Mononuclear cell (primary cell): Measurements from ENCODE around the gene CHCHD6. TPM values are rescaled to one million over a fixed set of nuclear protein-coding genes. Genes with fewer than 3 reads are reported as not detected.

Source experiments
- H3K27me3 ChIP-seq: 2 replicates; pipeline ENCODE4 v1.6.0; 2011; ENCODE audit warnings: low read length, control low read depth; ENCODE audit not compliant: insufficient read depth
- H3K4me1 ChIP-seq: 2 replicates; pipeline ENCODE4 v1.5.1; 2011; ENCODE audit warnings: mild to moderate bottlenecking, low read length, control low read depth; ENCODE audit not compliant: insufficient read depth
- H3K4me3 ChIP-seq: 2 replicates; pipeline ENCODE4 v1.5.1; 2011; ENCODE audit warnings: mild to moderate bottlenecking, low read length, moderate library complexity
- H3K9me3 ChIP-seq: 2 replicates; pipeline ENCODE4 v1.5.1; 2011; ENCODE audit warnings: low read depth, mild to moderate bottlenecking, control low read depth, low read length
- total RNA-seq: library from RNA; depleted of rRNA; stranded (reverse); fragments of >200 nt; gene quantifications from one replicate; pipeline ENCODE4 v1.2.3, GENCODE V29; 2012

CHCHD6 gene
- total RNA-seq, 1 donor = 3.4 TPM

GRCh38 chr3:126917232-126917804 is 213.3 kb downstream of the CHCHD6 start:
- H3K9me3 ChIP-seq = peaks cover 7% of the 10 kb centered on the region
- peaks cover 88% of the 10 kb centered on the region for H3K27me3 ChIP-seq
- H3K4me1 ChIP-seq = peaks cover 8% of the 10 kb centered on the region
- H3K4me3 ChIP-seq = no peak overlapping the region

GRCh38 chr3:126918355-126918821 is 214.3 kb downstream of the CHCHD6 start:
- Histone ChIP-seq H3K27me3 (peaks cover 88% of the 10 kb centered on the region), H3K4me1 (no peaks in the 10 kb centered on the region), H3K4me3 (no peak overlapping the region), H3K9me3 (peaks cover 7% of the 10 kb centered on the region)

- H3K4me1 ChIP-seq = peaks cover 17% of the 10 kb centered on the region
- H3K9me3 ChIP-seq = peaks cover 7% of the 10 kb centered on the region
- peaks cover 72% of the 10 kb centered on the region for H3K27me3 ChIP-seq
- H3K4me3 ChIP-seq = no peak overlapping the region
Observed at GRCh38 chr3:126921085-126921824, 217.2 kb downstream of the CHCHD6 start.

GRCh38 chr3:126922466-126922865 is 218.4 kb downstream of the CHCHD6 start:
- no peak overlapping the region for H3K4me3 ChIP-seq
- H3K27me3 ChIP-seq = peaks cover 72% of the 10 kb centered on the region
- H3K9me3 ChIP-seq = peaks cover 7% of the 10 kb centered on the region
- H3K4me1 ChIP-seq = peaks cover 17% of the 10 kb centered on the region

- H3K27me3 ChIP-seq = peaks cover 75% of the 10 kb centered on the region
- peaks cover 17% of the 10 kb centered on the region for H3K4me1 ChIP-seq
- H3K9me3 ChIP-seq = peaks cover 7% of the 10 kb centered on the region
- H3K4me3 ChIP-seq = no peak overlapping the region
Observed at GRCh38 chr3:126923423-126923822, 219.4 kb downstream of the CHCHD6 start.

GRCh38 chr3:126923895-126924294 is 219.9 kb downstream of the CHCHD6 start:
- Histone ChIP-seq H3K9me3 (peaks cover 7% of the 10 kb centered on the region), H3K4me3 (no peak overlapping the region), H3K4me1 (peaks cover 17% of the 10 kb centered on the region), H3K27me3 (peaks cover 79% of the 10 kb centered on the region)

GRCh38 chr3:126924458-126924857 is 220.4 kb downstream of the CHCHD6 start:
- Histone ChIP-seq H3K9me3 (peaks cover 7% of the 10 kb centered on the region), H3K4me1 (peaks cover 17% of the 10 kb centered on the region), H3K27me3 (peaks cover 78% of the 10 kb centered on the region), H3K4me3 (no peak overlapping the region)

- peaks cover 72% of the 10 kb centered on the region for H3K27me3 ChIP-seq
- H3K4me3 ChIP-seq = no peak overlapping the region
- H3K4me1 ChIP-seq = peaks cover 17% of the 10 kb centered on the region
- H3K9me3 ChIP-seq = no peaks in the 10 kb centered on the region
Observed at GRCh38 chr3:126925411-126926171, 221.6 kb downstream of the CHCHD6 start.

- Histone ChIP-seq H3K4me3 (no peak overlapping the region), H3K4me1 (peaks cover 17% of the 10 kb centered on the region), H3K27me3 (peaks cover 61% of the 10 kb centered on the region), H3K9me3 (no peaks in the 10 kb centered on the region)
Observed at GRCh38 chr3:126926684-126927400, 222.8 kb downstream of the CHCHD6 start.

GRCh38 chr3:126927401-126927750 is 223.3 kb downstream of the CHCHD6 start:
- H3K4me1 ChIP-seq = peaks cover 17% of the 10 kb centered on the region
- H3K9me3 ChIP-seq = no peaks in the 10 kb centered on the region
- H3K4me3 ChIP-seq = no peak overlapping the region
- peaks cover 55% of the 10 kb centered on the region for H3K27me3 ChIP-seq

GRCh38 chr3:126927846-126928245 is 223.8 kb downstream of the CHCHD6 start:
- peaks cover 17% of the 10 kb centered on the region for H3K4me1 ChIP-seq
- H3K27me3 ChIP-seq = peaks cover 50% of the 10 kb centered on the region
- H3K4me3 ChIP-seq = no peak overlapping the region
- no peaks in the 10 kb centered on the region for H3K9me3 ChIP-seq

GRCh38 chr3:126928921-126929474 is 225.0 kb downstream of the CHCHD6 start:
- Histone ChIP-seq H3K27me3 (peaks cover 46% of the 10 kb centered on the region), H3K4me1 (peaks cover 17% of the 10 kb centered on the region), H3K4me3 (no peak overlapping the region), H3K9me3 (no peaks in the 10 kb centered on the region)

GRCh38 chr3:126930936-126931600 is 227.0 kb downstream of the CHCHD6 start:
- peaks cover 45% of the 10 kb centered on the region for H3K27me3 ChIP-seq
- H3K4me3 ChIP-seq = no peak overlapping the region

GRCh38 chr3:126931806-126932187 is 227.8 kb downstream of the CHCHD6 start:
- Histone ChIP-seq H3K9me3 (no peaks in the 10 kb centered on the region), H3K4me3 (no peak overlapping the region), H3K27me3 (peaks cover 38% of the 10 kb centered on the region)

More at GRCh38 chr3:126930936-126931600, 227.0 kb downstream of the CHCHD6 start:
- Histone ChIP-seq H3K9me3 (no peaks in the 10 kb centered on the region), H3K4me1 (no peaks in the 10 kb centered on the region)

More at GRCh38 chr3:126931806-126932187, 227.8 kb downstream of the CHCHD6 start:
- H3K4me1 ChIP-seq = no peaks in the 10 kb centered on the region
